Immature natural killer cell (primary cell): ENCODE results near the gene LMAN2. TPM values are rescaled to one million over a fixed set of nuclear protein-coding genes. Genes with fewer than 3 reads are reported as not detected.

ENCODE experiments used
- DNase-seq, 3 donors: peaks; one replicate each; pipeline ENCODE4 v3.0.0; 2022; ENCODE audit warnings: mixed read lengths in 1 of 3
- H3K27ac Mint-ChIP-seq, 6 donors: one replicate each; pipeline ENCODE4 v1.8.0; 2020; ENCODE audit warnings: mixed read lengths in 6 of 6, mild to moderate bottlenecking in 5 of 6, inconsistent platforms in 4 of 6, moderate library complexity in 3 of 6
- H3K27me3 Mint-ChIP-seq, 3 donors: one replicate each; pipeline ENCODE4 v1.8.0; 2020 to 2021; ENCODE audit warnings: low read depth in 3 of 3, mild to moderate bottlenecking in 3 of 3, mixed read lengths in 3 of 3, moderate library complexity in 3 of 3, inconsistent platforms in 1 of 3
- H3K36me3 Mint-ChIP-seq, 3 donors: one replicate each; pipeline ENCODE4 v1.8.0; 2020; ENCODE audit warnings: mixed read lengths in 3 of 3, inconsistent platforms in 2 of 3, mild to moderate bottlenecking in 2 of 3
- H3K4me1 Mint-ChIP-seq, 2 donors: one replicate each; pipeline ENCODE4 v1.8.0; 2020; ENCODE audit warnings: inconsistent platforms in 2 of 2, mild to moderate bottlenecking in 2 of 2, mixed read lengths in 2 of 2, moderate library complexity in 1 of 2
- H3K4me3 Mint-ChIP-seq, 5 donors: one replicate each; pipeline ENCODE4 v1.8.0; 2020; ENCODE audit warnings: mild to moderate bottlenecking in 5 of 5, mixed read lengths in 5 of 5, inconsistent platforms in 3 of 5, moderate library complexity in 3 of 5
- H3K9me3 Mint-ChIP-seq, 6 donors: one replicate each; pipeline ENCODE4 v1.8.0; 2020; ENCODE audit warnings: mild to moderate bottlenecking in 6 of 6, mixed read lengths in 6 of 6, inconsistent platforms in 4 of 6, moderate library complexity in 3 of 6
- polyA plus RNA-seq, 3 donors: library from polyadenylated mRNA; unstranded; fragments of 300-500 nt; fragmentation: Illumina TruSeq; gene quantifications; one replicate each; pipeline ENCODE4 v1.2.3, GENCODE V29; 2021

LMAN2 gene
- polyA plus RNA-seq, 3 donors from 2014 or later: 316 to 441 (median 409) TPM

GRCh38 chr5:177329883-177330282 is 21.6 kb downstream of the LMAN2 start:
- Mint-ChIP-seq H3K9me3 (no peaks in the 10 kb centered on the region), H3K27me3 (peaks cover 0 to 9% (median 8%) of the 10 kb centered on the region in 3 donors), H3K4me3 (peak overlapping the region; percentile 27 to 80 (median 49)), H3K27ac (peak overlapping the region; percentile 74 to 91 (median 85)), H3K4me1 (peaks cover 75 to 76% of the 10 kb centered on the region in 2 donors), H3K36me3 (peaks cover 20 to 37% (median 21%) of the 10 kb centered on the region in 3 donors)
- DNase-seq: no peak

GRCh38 chr5:177328545-177329231 is 22.8 kb downstream of the LMAN2 start:
- Mint-ChIP-seq H3K27ac (peak overlapping the region; percentile 95 to 99 (median 96)), H3K9me3 (no peaks in the 10 kb centered on the region), H3K36me3 (peaks cover 14 to 33% (median 15%) of the 10 kb centered on the region in 3 donors), H3K4me1 (peaks cover 75% of the 10 kb centered on the region in 2 donors), H3K27me3 (peaks cover 0 to 8% (median 6%) of the 10 kb centered on the region in 3 donors), H3K4me3 (peak overlapping the region; percentile 80 to 91 (median 87))
- peak in 1 of 3 donors; percentile 32 for DNase-seq

DNA sequence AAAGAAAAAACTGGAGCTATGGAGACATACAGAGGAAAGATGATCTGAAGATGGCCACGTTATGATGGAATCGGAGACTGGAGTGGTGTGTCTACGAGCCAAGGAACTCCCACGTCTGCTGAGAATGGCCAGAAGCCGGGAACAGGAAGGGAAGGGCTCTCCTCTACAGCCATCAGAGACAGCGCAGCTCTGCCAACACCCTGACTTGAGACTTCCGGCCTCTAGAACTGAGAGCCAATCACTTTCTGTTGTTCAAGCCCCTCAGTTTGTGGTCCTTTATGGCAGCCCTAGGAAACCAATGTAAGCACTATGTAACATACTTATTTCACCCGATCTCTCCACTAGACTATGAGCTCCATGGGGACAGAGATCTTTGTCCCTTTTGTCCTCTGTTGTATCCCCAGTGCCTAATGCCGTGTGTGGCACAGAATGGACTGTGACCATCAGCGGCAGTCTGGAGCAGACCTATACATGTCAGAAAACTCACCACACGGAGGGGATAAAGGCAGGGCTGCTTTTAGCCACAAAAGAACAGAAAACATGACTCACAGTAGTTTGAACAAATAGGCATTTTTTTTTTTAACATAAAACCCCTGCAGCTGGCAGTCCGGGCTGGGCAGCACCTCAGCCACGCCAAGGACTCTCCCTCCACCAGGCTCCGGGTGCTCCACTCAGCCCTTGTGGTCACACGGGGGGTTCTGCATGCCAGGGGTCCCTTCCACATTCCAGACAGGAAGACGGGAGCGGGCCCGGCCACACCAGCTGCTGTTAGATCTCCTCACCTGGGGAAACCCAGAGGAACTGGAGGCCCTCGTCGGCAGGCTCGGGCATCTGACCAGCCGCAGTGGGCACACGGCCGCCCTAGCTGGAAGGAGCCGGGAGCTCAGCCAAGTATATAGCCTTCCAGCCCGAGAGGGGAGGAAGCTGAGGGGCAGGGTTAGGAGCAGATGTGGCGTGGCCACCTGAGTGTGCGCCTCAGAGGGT is 23.6 kb downstream of the LMAN2 start:
- peaks cover 10 to 29% (median 12%) of the 10 kb centered on the region in 3 donors for H3K36me3 Mint-ChIP-seq
- H3K9me3 Mint-ChIP-seq: no peaks in the 10 kb centered on the region
- DNase-seq: peak; percentile 77 to 82 (median 77)
- H3K27ac Mint-ChIP-seq: peak overlapping the region; percentile 95 to 99 (median 96)
- H3K27me3 Mint-ChIP-seq: peaks cover 0 to 8% (median 6%) of the 10 kb centered on the region in 3 donors
- peak overlapping the region; percentile 80 to 91 (median 87) for H3K4me3 Mint-ChIP-seq
- H3K4me1 Mint-ChIP-seq: peaks cover 71 to 76% of the 10 kb centered on the region in 2 donors

GRCh38 chr5:177325868-177326381 is 25.5 kb downstream of the LMAN2 start:
- Mint-ChIP-seq H3K4me1 (peaks cover 61 to 66% of the 10 kb centered on the region in 2 donors), H3K27ac (peak overlapping the region; percentile 66 to 97 (median 82)), H3K27me3 (peaks cover 0 to 8% (median 6%) of the 10 kb centered on the region in 3 donors), H3K4me3 (peak overlapping the region in 3 of 5 donors; percentile 33 to 65 (median 42)), H3K36me3 (peaks cover 7 to 28% (median 15%) of the 10 kb centered on the region in 3 donors), H3K9me3 (no peaks in the 10 kb centered on the region)
- no peak for DNase-seq

DNA sequence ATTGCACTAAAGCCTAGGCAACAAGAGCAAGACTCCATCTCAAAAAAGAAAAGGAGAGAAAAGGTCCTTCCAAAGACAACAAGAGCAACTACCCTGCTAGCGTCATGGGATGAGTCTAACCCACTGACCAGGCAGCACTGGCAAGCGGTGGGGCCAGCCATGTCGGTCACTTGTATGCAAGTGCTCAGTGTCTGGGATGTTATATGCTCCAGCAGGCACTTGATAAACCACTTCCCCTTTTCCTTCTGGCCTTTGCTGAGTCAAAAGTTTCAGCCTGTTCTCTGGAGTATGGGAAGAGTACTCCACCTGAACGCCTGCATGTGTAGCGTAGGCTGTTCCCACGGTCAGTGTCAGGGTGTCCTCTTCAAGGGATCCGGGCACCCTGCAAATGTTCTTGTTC is 30.6 kb downstream of the LMAN2 start:
- Mint-ChIP-seq H3K4me1 (peaks cover 24 to 44% of the 10 kb centered on the region in 2 donors), H3K4me3 (no peak overlapping the region)

GRCh38 chr5:177319913-177320588 is 31.4 kb downstream of the LMAN2 start:
- peak overlapping the region in 1 of 6 donors; percentile 11 for H3K27ac Mint-ChIP-seq
- H3K4me1 Mint-ChIP-seq: peaks cover 22 to 39% of the 10 kb centered on the region in 2 donors
- H3K4me3 Mint-ChIP-seq: no peak overlapping the region
- DNase-seq: no peak
- H3K36me3 Mint-ChIP-seq: peaks cover 10 to 24% (median 20%) of the 10 kb centered on the region in 3 donors
- peaks cover 0 to 2% (median 2%) of the 10 kb centered on the region in 3 donors for H3K27me3 Mint-ChIP-seq
- H3K9me3 Mint-ChIP-seq: no peaks in the 10 kb centered on the region

More for the DNA sequence above, 30.6 kb downstream of the LMAN2 start:
- Mint-ChIP-seq H3K27ac (no peak overlapping the region), H3K27me3 (peaks cover 0 to 2% (median 1%) of the 10 kb centered on the region in 3 donors), H3K36me3 (peaks cover 10 to 24% (median 19%) of the 10 kb centered on the region in 3 donors), H3K9me3 (no peaks in the 10 kb centered on the region)
- no peak for DNase-seq

- peaks cover 15 to 25% of the 10 kb centered on the region in 2 donors for H3K4me1 Mint-ChIP-seq
- peaks cover 0 to 4% (median 2%) of the 10 kb centered on the region in 3 donors for H3K27me3 Mint-ChIP-seq
- peaks cover 10 to 20% (median 16%) of the 10 kb centered on the region in 3 donors for H3K36me3 Mint-ChIP-seq
- peak; percentile 69 to 74 (median 70) for DNase-seq
- no peak overlapping the region for H3K4me3 Mint-ChIP-seq
- H3K9me3 Mint-ChIP-seq: no peaks in the 10 kb centered on the region
- H3K27ac Mint-ChIP-seq: peak overlapping the region in 2 of 6 donors; percentile 9 to 36
Observed at GRCh38 chr5:177317959-177318377, 33.5 kb downstream of the LMAN2 start.

DNA sequence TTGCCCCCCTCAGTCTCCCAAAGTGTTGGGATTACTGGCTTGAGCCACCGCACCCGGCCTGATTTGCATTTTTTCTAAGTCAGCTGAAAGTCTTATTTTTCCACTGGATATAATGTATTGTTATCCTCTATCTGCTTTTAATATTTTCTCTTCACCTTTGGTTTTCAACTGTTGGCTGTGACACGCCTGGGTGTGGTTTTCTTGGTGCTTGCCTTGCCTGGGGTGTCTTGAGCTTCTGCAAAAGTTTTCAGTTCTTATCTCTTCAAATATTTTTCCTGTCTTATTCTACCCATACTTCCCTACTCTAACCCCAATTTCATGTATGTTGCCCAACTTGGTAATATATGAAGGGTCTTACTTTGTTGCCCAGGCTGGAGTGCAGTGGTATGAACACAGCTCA is 35.5 kb downstream of the LMAN2 start:
- H3K9me3 Mint-ChIP-seq: no peaks in the 10 kb centered on the region
- no peak overlapping the region for H3K4me3 Mint-ChIP-seq
- peaks cover 18 to 30% of the 10 kb centered on the region in 2 donors for H3K4me1 Mint-ChIP-seq
- H3K27ac Mint-ChIP-seq: peak overlapping the region in 1 of 6 donors; percentile 33
- peaks cover 7 to 16% (median 11%) of the 10 kb centered on the region in 3 donors for H3K36me3 Mint-ChIP-seq
- no peak for DNase-seq
- peaks cover 0 to 4% (median 4%) of the 10 kb centered on the region in 3 donors for H3K27me3 Mint-ChIP-seq

- peaks cover 0 to 4% (median 4%) of the 10 kb centered on the region in 3 donors for H3K27me3 Mint-ChIP-seq
- no peak for DNase-seq
- H3K36me3 Mint-ChIP-seq: peaks cover 7 to 16% (median 11%) of the 10 kb centered on the region in 3 donors
- H3K9me3 Mint-ChIP-seq: no peaks in the 10 kb centered on the region
- H3K4me3 Mint-ChIP-seq: no peak overlapping the region
- peaks cover 23 to 35% of the 10 kb centered on the region in 2 donors for H3K4me1 Mint-ChIP-seq
- H3K27ac Mint-ChIP-seq: no peak overlapping the region
Observed at GRCh38 chr5:177315411-177315810, 36.1 kb downstream of the LMAN2 start.

- no peak overlapping the region for H3K4me3 Mint-ChIP-seq
- H3K4me1 Mint-ChIP-seq: peaks cover 28 to 35% of the 10 kb centered on the region in 2 donors
- no peak for DNase-seq
- H3K9me3 Mint-ChIP-seq: no peaks in the 10 kb centered on the region
- peaks cover 0 to 4% (median 2%) of the 10 kb centered on the region in 3 donors for H3K27me3 Mint-ChIP-seq
- H3K36me3 Mint-ChIP-seq: peaks cover 3 to 13% (median 7%) of the 10 kb centered on the region in 3 donors
- H3K27ac Mint-ChIP-seq: no peak overlapping the region
Observed at GRCh38 chr5:177314376-177315342, 36.8 kb downstream of the LMAN2 start.

GRCh38 chr5:177313561-177314259 is 37.8 kb downstream of the LMAN2 start:
- Mint-ChIP-seq H3K27me3 (peaks cover 0 to 7% (median 5%) of the 10 kb centered on the region in 3 donors), H3K4me1 (peaks cover 38% of the 10 kb centered on the region in 2 donors), H3K36me3 (peaks cover 0 to 8% (median 3%) of the 10 kb centered on the region in 3 donors), H3K27ac (peak overlapping the region in 1 of 6 donors; percentile 58), H3K9me3 (no peaks in the 10 kb centered on the region), H3K4me3 (peak overlapping the region in 1 of 5 donors; percentile 33)
- no peak for DNase-seq
